SU-DHL-6 (cell line): ENCODE results near the gene FRMD8.

Experiments used
- H2AFZ ChIP-seq: fragments of 200-600 bp; sonication (generic); 2 replicates; pipeline ENCODE4 v1.6.1; 2014; ENCODE audit warnings: low read depth, mild to moderate bottlenecking, moderate library complexity, mixed read lengths, antibody characterized with exemption, low read length; ENCODE audit not compliant: severe bottlenecking
- H3F3A ChIP-seq: fragments of 200-600 bp; shearing (Covaris generic); 2 replicates; pipeline ENCODE4 v1.6.0; 2016; ENCODE audit warnings: antibody characterized with exemption, mild to moderate bottlenecking; ENCODE audit not compliant: insufficient read depth
- H3K27ac ChIP-seq: fragments of 200-600 bp; sonication (generic); 2 replicates; pipeline ENCODE4 v1.5.1; 2016; ENCODE audit warnings: low read depth, mild to moderate bottlenecking, low read length, moderate library complexity, mixed read lengths
- H3K27me3 ChIP-seq: fragments of 200-600 bp; sonication (generic), shearing (Covaris generic); 2 replicates; pipeline ENCODE4 v1.6.0; 2014; ENCODE audit warnings: mild to moderate bottlenecking, low read length
- H3K36me3 ChIP-seq: fragments of 200-600 bp; sonication (generic); 2 replicates; pipeline ENCODE4 v1.6.1; 2014; ENCODE audit warnings: mild to moderate bottlenecking, low read length, mixed read lengths
- H3K4me2 ChIP-seq: fragments of 300-600, 200-600 bp; shearing (Covaris generic), sonication (generic); 2 replicates; pipeline ENCODE4 v1.6.0; 2014; ENCODE audit warnings: low read length, low read depth, mild to moderate bottlenecking; ENCODE audit not compliant: poor library complexity, severe bottlenecking
- H3K4me3 ChIP-seq: fragments of 200-600 bp; sonication (generic); 2 replicates; pipeline ENCODE4 v1.5.1; 2014; ENCODE audit warnings: antibody characterized with exemption, low read length, mild to moderate bottlenecking, mixed read lengths; ENCODE audit not compliant: insufficient read depth, poor library complexity, severe bottlenecking
- H3K79me2 ChIP-seq: fragments of 200-600 bp; sonication (generic); 2 replicates; pipeline ENCODE4 v1.6.1; 2014; ENCODE audit warnings: mild to moderate bottlenecking, low read length, moderate library complexity; ENCODE audit not compliant: insufficient read depth
- H3K9ac ChIP-seq: fragments of 200-600 bp; sonication (generic); 2 replicates; pipeline ENCODE4 v1.7.0; 2014; ENCODE audit warnings: mild to moderate bottlenecking, low read length
- H3K9me2 ChIP-seq: fragments of 200-600 bp; sonication (generic); replicated peaks from 2 replicates; pipeline ENCODE4 v1.6.1; 2014; ENCODE audit warnings: low read length; ENCODE audit not compliant: insufficient read depth
- H3K9me3 ChIP-seq: fragments of 200-600 bp; sonication (generic); 2 replicates; pipeline ENCODE4 v1.6.1; 2014; ENCODE audit warnings: low read length, mixed read lengths; ENCODE audit not compliant: insufficient read depth
- H4K20me1 ChIP-seq: fragments of 200-600 bp; sonication (generic); 2 replicates; pipeline ENCODE4 v1.6.1; 2014; ENCODE audit warnings: low read depth, mild to moderate bottlenecking, antibody characterized with exemption, low read length, moderate library complexity, mixed read lengths
- CTCF ChIP-seq: fragments of 200-600 bp; sonication (generic); IDR thresholded peaks from one replicate; pipeline ENCODE4 v1.5.1; 2017; ENCODE audit warnings: antibody characterized with exemption, mild to moderate bottlenecking, low read length, moderate library complexity; ENCODE audit not compliant: insufficient read depth, poor library complexity, severe bottlenecking
- EZH2phosphoT487 ChIP-seq: fragments of 200-600 bp; sonication (generic), shearing (Covaris generic); conservative IDR thresholded peaks from 2 replicates; pipeline ENCODE4 v1.6.1; 2018; ENCODE audit warnings: mild to moderate bottlenecking, antibody characterized with exemption, low read length, moderate library complexity, mixed read lengths

FRMD8 gene

GRCh38 chr11:65341856-65342255 is 44.6 kb upstream of the FRMD8 start:
- Histone ChIP-seq H3F3A (no peaks in the 10 kb centered on the region), H3K9me2 (no peaks in the 10 kb centered on the region), H4K20me1 (no peaks in the 10 kb centered on the region), H3K4me2 (no peak overlapping the region), H3K27me3 (no peaks in the 10 kb centered on the region), H3K9me3 (no peaks in the 10 kb centered on the region), H3K36me3 (peaks cover 11% of the 10 kb centered on the region; the same call in 1 of the 2 replicates), H3K9ac (no peak overlapping the region), H3K4me3 (no peak overlapping the region), H2AFZ (no peak overlapping the region), H3K27ac (no peak overlapping the region), H3K79me2 (peaks cover 30% of the 10 kb centered on the region)
- TF ChIP-seq CTCF (no peak), EZH2phosphoT487 (no peak)

- H3K27me3 ChIP-seq = no peaks in the 10 kb centered on the region
- no peaks in the 10 kb centered on the region for H4K20me1 ChIP-seq
- TF ChIP-seq EZH2phosphoT487 = no peak
- no peak for TF ChIP-seq CTCF
- H3K4me3 ChIP-seq = no peak overlapping the region
- H2AFZ ChIP-seq = no peak overlapping the region
- H3K9me3 ChIP-seq = no peaks in the 10 kb centered on the region
- peaks cover 15% of the 10 kb centered on the region for H3F3A ChIP-seq
- peaks cover 11% of the 10 kb centered on the region; the same call in 1 of the 2 replicates for H3K36me3 ChIP-seq
- no peak overlapping the region for H3K4me2 ChIP-seq
- H3K79me2 ChIP-seq = no peaks in the 10 kb centered on the region
- H3K9me2 ChIP-seq = no peaks in the 10 kb centered on the region
- no peak overlapping the region for H3K9ac ChIP-seq
- H3K27ac ChIP-seq = no peak overlapping the region
Measured at GRCh38 chr11:65351511-65351910, 34.9 kb upstream of the FRMD8 start.

GRCh38 chr11:65352783-65353182 is 33.7 kb upstream of the FRMD8 start:
- TF ChIP-seq EZH2phosphoT487 (no peak), CTCF (peak; percentile 41)
- no peak overlapping the region for H2AFZ ChIP-seq
- H3K27ac ChIP-seq = no peak overlapping the region
- no peaks in the 10 kb centered on the region for H3K27me3 ChIP-seq
- H3K9me3 ChIP-seq = no peaks in the 10 kb centered on the region
- no peaks in the 10 kb centered on the region for H4K20me1 ChIP-seq
- H3K79me2 ChIP-seq = no peaks in the 10 kb centered on the region
- H3K4me2 ChIP-seq = no peak overlapping the region
- no peak overlapping the region for H3K9ac ChIP-seq
- peaks cover 11% of the 10 kb centered on the region; the same call in 1 of the 2 replicates for H3K36me3 ChIP-seq
- H3K4me3 ChIP-seq = no peak overlapping the region
- H3F3A ChIP-seq = peaks cover 18% of the 10 kb centered on the region
- H3K9me2 ChIP-seq = no peaks in the 10 kb centered on the region
